GM23248 (cell line): ENCODE results near the gene TTLL1.

Experiments used
- EZH2 ChIP-seq: fragments of 200-600 bp; sonication (generic); IDR thresholded peaks from 2 replicates; pipeline ENCODE4 v1.6.1; 2018; ENCODE audit warnings: antibody characterized with exemption, mild to moderate bottlenecking; ENCODE audit not compliant: insufficient read depth, poor library complexity, severe bottlenecking
- EZH2phosphoT487 ChIP-seq: fragments of 200-600 bp; sonication (generic); IDR thresholded peaks from 2 replicates; pipeline ENCODE4 v1.6.1; 2018; ENCODE audit warnings: antibody characterized with exemption, moderate library complexity, mild to moderate bottlenecking, low read depth; ENCODE audit not compliant: insufficient read depth

DNA sequence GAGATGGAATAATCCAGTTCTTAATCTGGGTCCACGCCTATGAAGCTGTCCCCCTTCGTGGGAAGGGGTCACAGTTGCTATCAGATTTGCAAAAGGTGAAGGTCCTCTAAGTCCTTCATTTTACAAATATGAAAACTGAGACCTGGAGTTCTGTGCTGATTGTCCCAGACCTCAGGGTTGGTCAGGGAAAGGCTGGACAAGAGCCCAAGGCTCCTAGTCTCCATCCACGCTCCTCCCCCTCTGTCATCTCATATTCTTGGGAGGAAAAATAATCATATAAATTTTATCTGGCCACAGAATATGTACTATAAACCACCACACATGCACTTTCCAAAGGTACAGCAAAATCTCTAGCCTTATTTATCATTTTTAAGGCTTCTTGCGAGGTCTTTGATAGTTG is 79.7 kb downstream of the TTLL1 start:
- no peak for TF ChIP-seq EZH2
- TF ChIP-seq EZH2phosphoT487: no peak
